ENCODE data around the gene UROC1.

UROC1 gene

GRCh38 chr3:126517291-126517951 is at the start of gene UROC1:
UROC1 (minus strand) TSS chr3:126517773; CDS start chr3:126517719, 54 bp downstream.
- H3K27me3 Mint-ChIP-seq, result peaks cover 3% of the 10 kb centered on the region
- no peak within 1 kb of the TSS for H3K4me3 Mint-ChIP-seq
- no peaks in the 10 kb centered on the region for H3K4me1 Mint-ChIP-seq
- H3K27ac Mint-ChIP-seq, result no peak within 1 kb of the TSS
- no peaks in the 10 kb centered on the region for H3K9me3 Mint-ChIP-seq
- H3K36me3 Mint-ChIP-seq, result no peaks in the 10 kb centered on the region

GRCh38 chr3:126562737-126563276 is 45.2 kb upstream of the UROC1 start:
- peaks cover 15% of the 10 kb centered on the region for H3K9me3 Mint-ChIP-seq
- H3K27me3 Mint-ChIP-seq, result peaks cover 7% of the 10 kb centered on the region
- H3K27ac Mint-ChIP-seq, result no peak overlapping the region
- no peaks in the 10 kb centered on the region for H3K4me1 Mint-ChIP-seq
- H3K36me3 Mint-ChIP-seq, result no peaks in the 10 kb centered on the region
- H3K4me3 Mint-ChIP-seq, result no peak overlapping the region

- no peaks in the 10 kb centered on the region for H3K36me3 Mint-ChIP-seq
- no peak within 1 kb of the TSS for H3K27ac Mint-ChIP-seq
- no peaks in the 10 kb centered on the region for H3K27me3 Mint-ChIP-seq
- H3K9me3 Mint-ChIP-seq, result peaks cover 15% of the 10 kb centered on the region
- H3K4me1 Mint-ChIP-seq, result no peaks in the 10 kb centered on the region
- no peak within 1 kb of the TSS for H3K4me3 Mint-ChIP-seq
Measured at GRCh38 chr3:126558336-126559071, 40.9 kb upstream of the UROC1 start, which contains the start of gene C3orf22. C3orf22 (minus strand) TSS chr3:126558932; CDS start chr3:126553390, 5,542 bp downstream.

- H3K4me3 Mint-ChIP-seq, result no peak overlapping the region
- no peak overlapping the region for H3K27ac Mint-ChIP-seq
- no peaks in the 10 kb centered on the region for H3K36me3 Mint-ChIP-seq
- no peaks in the 10 kb centered on the region for H3K27me3 Mint-ChIP-seq
- H3K9me3 Mint-ChIP-seq, result peaks cover 13% of the 10 kb centered on the region
- H3K4me1 Mint-ChIP-seq, result no peaks in the 10 kb centered on the region
Measured at GRCh38 chr3:126557761-126558160, 40.2 kb upstream of the UROC1 start.

GRCh38 chr3:126557415-126557745 is 39.8 kb upstream of the UROC1 start:
- H3K27me3 Mint-ChIP-seq, result no peaks in the 10 kb centered on the region
- no peaks in the 10 kb centered on the region for H3K36me3 Mint-ChIP-seq
- H3K27ac Mint-ChIP-seq, result no peak overlapping the region
- H3K4me1 Mint-ChIP-seq, result no peaks in the 10 kb centered on the region
- no peak overlapping the region for H3K4me3 Mint-ChIP-seq
- peaks cover 10% of the 10 kb centered on the region for H3K9me3 Mint-ChIP-seq

- Mint-ChIP-seq H3K36me3 (no peaks in the 10 kb centered on the region), H3K4me1 (no peaks in the 10 kb centered on the region), H3K27ac (no peak overlapping the region), H3K4me3 (no peak overlapping the region), H3K9me3 (peaks cover 4% of the 10 kb centered on the region), H3K27me3 (no peaks in the 10 kb centered on the region)
Measured at GRCh38 chr3:126556637-126557414, 39.3 kb upstream of the UROC1 start.

- H3K4me3 Mint-ChIP-seq, result no peak overlapping the region
- H3K27me3 Mint-ChIP-seq, result peaks cover under 1% of the 10 kb centered on the region
- no peaks in the 10 kb centered on the region for H3K9me3 Mint-ChIP-seq
- H3K27ac Mint-ChIP-seq, result no peak overlapping the region
- no peaks in the 10 kb centered on the region for H3K36me3 Mint-ChIP-seq
- H3K4me1 Mint-ChIP-seq, result no peaks in the 10 kb centered on the region
Measured at GRCh38 chr3:126555795-126556636, 38.4 kb upstream of the UROC1 start.

GRCh38 chr3:126554560-126555525 is 37.3 kb upstream of the UROC1 start:
- H3K4me3 Mint-ChIP-seq, result no peak overlapping the region
- H3K36me3 Mint-ChIP-seq, result no peaks in the 10 kb centered on the region
- no peaks in the 10 kb centered on the region for H3K4me1 Mint-ChIP-seq
- H3K27me3 Mint-ChIP-seq, result peaks cover 1% of the 10 kb centered on the region
- H3K27ac Mint-ChIP-seq, result no peak overlapping the region
- no peaks in the 10 kb centered on the region for H3K9me3 Mint-ChIP-seq

GRCh38 chr3:126553284-126554084 is 35.9 kb upstream of the UROC1 start:
- H3K36me3 Mint-ChIP-seq, result no peaks in the 10 kb centered on the region
- H3K9me3 Mint-ChIP-seq, result no peaks in the 10 kb centered on the region
- H3K27me3 Mint-ChIP-seq, result peaks cover 1% of the 10 kb centered on the region
- H3K27ac Mint-ChIP-seq, result no peak overlapping the region
- no peaks in the 10 kb centered on the region for H3K4me1 Mint-ChIP-seq
- H3K4me3 Mint-ChIP-seq, result no peak overlapping the region

GRCh38 chr3:126552688-126553283 is 35.2 kb upstream of the UROC1 start:
- Mint-ChIP-seq H3K27me3 (peaks cover 1% of the 10 kb centered on the region), H3K4me3 (no peak overlapping the region), H3K36me3 (no peaks in the 10 kb centered on the region), H3K9me3 (no peaks in the 10 kb centered on the region), H3K27ac (no peak overlapping the region), H3K4me1 (no peaks in the 10 kb centered on the region)

- Mint-ChIP-seq H3K27ac (no peak overlapping the region), H3K4me3 (no peak overlapping the region), H3K9me3 (no peaks in the 10 kb centered on the region), H3K27me3 (peaks cover 1% of the 10 kb centered on the region), H3K4me1 (no peaks in the 10 kb centered on the region), H3K36me3 (no peaks in the 10 kb centered on the region)
Measured at GRCh38 chr3:126551839-126552687, 34.5 kb upstream of the UROC1 start.

- Mint-ChIP-seq H3K27me3 (peaks cover 1% of the 10 kb centered on the region), H3K36me3 (no peaks in the 10 kb centered on the region), H3K9me3 (no peaks in the 10 kb centered on the region), H3K4me3 (no peak overlapping the region), H3K4me1 (no peaks in the 10 kb centered on the region), H3K27ac (no peak overlapping the region)
Measured at GRCh38 chr3:126551121-126551838, 33.7 kb upstream of the UROC1 start.
